CD14-positive monocyte (primary cell): ENCODE results near the gene DTWD2. TPM values are rescaled to one million over a fixed set of nuclear protein-coding genes. Genes with fewer than 3 reads are reported as not detected.

Source experiments
- DNase-seq, 3 donors: peaks; one replicate each; pipeline ENCODE4 v3.0.0-alpha.2; 2011 to 2022
- H2AFZ ChIP-seq: 2 replicates; pipeline ENCODE4 v1.6.0; 2012; ENCODE audit warnings: mild to moderate bottlenecking, low read depth, low read length, inconsistent platforms; ENCODE audit not compliant: insufficient read depth, poor library complexity, severe bottlenecking
- H3K27ac ChIP-seq, 2 donors: 1 replicate in 1 of 2; 2 replicates in 1 of 2; pipeline ENCODE4 v1.5.1; 2012 to 2013; ENCODE audit warnings: low read length in 2 of 2, control low read depth in 1 of 2, inconsistent platforms in 1 of 2, low read depth in 1 of 2, mild to moderate bottlenecking in 1 of 2
- H3K27me3 ChIP-seq, 2 donors: one replicate each; pipeline versions ENCODE4 v1.6.0 to v1.6.1; 2011 to 2013; ENCODE audit warnings: low read length in 2 of 2; ENCODE audit not compliant: control insufficient read depth in 2 of 2, insufficient read depth in 2 of 2
- H3K36me3 ChIP-seq, 2 donors: replicated peaks in 1 of 2; 1 replicate in 1 of 2; 2 replicates in 1 of 2; pipeline versions ENCODE4 v1.5.1 to v1.6.1; 2012 to 2013; ENCODE audit warnings: low read length in 2 of 2, control low read depth in 1 of 2, inconsistent platforms in 1 of 2, mild to moderate bottlenecking in 1 of 2; ENCODE audit not compliant: insufficient read depth in 2 of 2, control insufficient read depth in 1 of 2
- H3K4me1 ChIP-seq, 2 donors: 1 replicate in 1 of 2; 2 replicates in 1 of 2; pipeline versions ENCODE4 v1.5.1 to v1.6.1; 2012 to 2013; ENCODE audit warnings: low read length in 2 of 2, control low read depth in 1 of 2, inconsistent platforms in 1 of 2, mild to moderate bottlenecking in 1 of 2, moderate library complexity in 1 of 2; ENCODE audit not compliant: insufficient read depth in 2 of 2, control insufficient read depth in 1 of 2
- H3K4me2 ChIP-seq: replicated peaks from 2 replicates; pipeline ENCODE3; 2012; ENCODE audit warnings: low read length, moderate library complexity, mild to moderate bottlenecking; ENCODE audit not compliant: poor library complexity, severe bottlenecking; ENCODE audit errors: extremely low read depth
- H3K4me3 ChIP-seq, 3 experiments: fragments of 200-600 bp in 1 of 3; sonication (generic) in 1 of 3; replicated peaks in 1 of 3; 1 replicate in 2 of 3; 2 replicates in 1 of 3; pipeline ENCODE4 v1.5.1; 2011 to 2013; ENCODE audit warnings: low read length in 3 of 3, mild to moderate bottlenecking in 3 of 3, control low read depth in 2 of 3, low read depth in 2 of 3, inconsistent platforms in 1 of 3, moderate library complexity in 1 of 3
- H3K79me2 ChIP-seq: 2 replicates; pipeline ENCODE4 v1.6.0; 2012; ENCODE audit warnings: mild to moderate bottlenecking, control low read depth, inconsistent platforms, low read length, moderate library complexity; ENCODE audit not compliant: insufficient read depth
- H3K9ac ChIP-seq: 2 replicates; pipeline ENCODE4 v1.6.0; 2017; ENCODE audit warnings: low read length, mild to moderate bottlenecking; ENCODE audit not compliant: insufficient read depth, poor library complexity, severe bottlenecking
- H3K9me3 ChIP-seq, 2 donors: replicated peaks in 1 of 2; 1 replicate in 1 of 2; 2 replicates in 1 of 2; pipeline versions ENCODE4 v1.5.1 to v1.6.1; 2012 to 2013; ENCODE audit warnings: low read length in 2 of 2, control low read depth in 1 of 2; ENCODE audit not compliant: control insufficient read depth in 1 of 2, insufficient read depth in 1 of 2
- H4K20me1 ChIP-seq: 2 replicates; pipeline ENCODE4 v1.6.0; 2012; ENCODE audit warnings: mild to moderate bottlenecking, low read length, control low read depth, moderate library complexity; ENCODE audit not compliant: insufficient read depth
- H3K27ac Mint-ChIP-seq, 7 donors: one replicate each; pipeline ENCODE4 v1.8.0; 2020; ENCODE audit warnings: mild to moderate bottlenecking in 7 of 7, mixed read lengths in 7 of 7, moderate library complexity in 6 of 7, inconsistent platforms in 2 of 7
- H3K27me3 Mint-ChIP-seq, 3 donors: one replicate each; pipeline ENCODE4 v1.8.0; 2021 to 2022; ENCODE audit warnings: low read depth in 3 of 3, mild to moderate bottlenecking in 3 of 3, mixed read lengths in 3 of 3, moderate library complexity in 3 of 3, inconsistent platforms in 1 of 3
- H3K36me3 Mint-ChIP-seq, 2 donors: one replicate each; pipeline ENCODE4 v1.8.0; 2020; ENCODE audit warnings: mixed read lengths in 2 of 2, inconsistent platforms in 1 of 2, mild to moderate bottlenecking in 1 of 2
- H3K4me1 Mint-ChIP-seq: one replicate; pipeline ENCODE4 v1.8.0; 2020; ENCODE audit warnings: mild to moderate bottlenecking, mixed read lengths
- H3K4me3 Mint-ChIP-seq, 2 donors: one replicate each; pipeline ENCODE4 v1.8.0; 2020; ENCODE audit warnings: mild to moderate bottlenecking in 2 of 2, mixed read lengths in 2 of 2, moderate library complexity in 1 of 2
- H3K9me3 Mint-ChIP-seq, 7 donors: one replicate each; pipeline ENCODE4 v1.8.0; 2020 to 2022; ENCODE audit warnings: mixed read lengths in 7 of 7, mild to moderate bottlenecking in 6 of 7, moderate library complexity in 6 of 7, inconsistent platforms in 2 of 7
- WGBS: methylation state at CpG from one replicate; pipeline ENCODE4 v1.1.5; 2013; ENCODE audit warnings: missing lambda C conversion rate; ENCODE audit not compliant: insufficient coverage; 5-methylcytosine and 5-hydroxymethylcytosine counted together
- intact Hi-C, 2 donors: fragments of 100-400 bp; cut with micrococcal nuclease; formaldehyde crosslinking; loops; one replicate each; pipeline versions ENCODE4 v1.15.0 to v1.15.1; 2023
- polyA plus RNA-seq, 3 donors: library from polyadenylated mRNA; depleted of rRNA in 1 of 3; unstranded in 2 of 3; stranded (reverse) in 1 of 3; fragments of 300-500 nt in 2 of 3; fragments of >200 nt in 1 of 3; fragmentation: Illumina TruSeq in 2 of 3; gene quantifications; 1 replicate in 2 of 3; 2 replicates in 1 of 3; pipeline ENCODE4 v1.2.3, GENCODE V29; 2012 to 2021
- TF ChIP-seq, protein P1 (sequence below): fragments of 200-600 bp; IDR thresholded peaks from one replicate; pipeline ENCODE4 v1.8.0; 2022; ENCODE audit warnings: antibody characterized with exemption, mild to moderate bottlenecking

Gene DTWD2
- polyA plus RNA-seq, 3 donors, result 1.2 to 2.7 (median 2.5) TPM

- no peak overlapping the region for H2AFZ ChIP-seq
- H4K20me1 ChIP-seq, result no peaks in the 10 kb centered on the region
- Mint-ChIP-seq H3K27ac (no peak overlapping the region), H3K36me3 (peaks cover 0 to 2% of the 10 kb centered on the region in 2 donors), H3K9me3 (peaks cover 0 to 1% (median 0%) of the 10 kb centered on the region in 7 donors), H3K4me1 (no peaks in the 10 kb centered on the region), H3K4me3 (no peak overlapping the region), H3K27me3 (no peaks in the 10 kb centered on the region)
- no peaks in the 10 kb centered on the region for H3K4me1 ChIP-seq
- no peak for DNase-seq
- no peak overlapping the region for H3K4me3 ChIP-seq
- H3K36me3 ChIP-seq, result no peaks in the 10 kb centered on the region
- no peaks in the 10 kb centered on the region for H3K9me3 ChIP-seq
- TF ChIP-seq, protein P1, sequence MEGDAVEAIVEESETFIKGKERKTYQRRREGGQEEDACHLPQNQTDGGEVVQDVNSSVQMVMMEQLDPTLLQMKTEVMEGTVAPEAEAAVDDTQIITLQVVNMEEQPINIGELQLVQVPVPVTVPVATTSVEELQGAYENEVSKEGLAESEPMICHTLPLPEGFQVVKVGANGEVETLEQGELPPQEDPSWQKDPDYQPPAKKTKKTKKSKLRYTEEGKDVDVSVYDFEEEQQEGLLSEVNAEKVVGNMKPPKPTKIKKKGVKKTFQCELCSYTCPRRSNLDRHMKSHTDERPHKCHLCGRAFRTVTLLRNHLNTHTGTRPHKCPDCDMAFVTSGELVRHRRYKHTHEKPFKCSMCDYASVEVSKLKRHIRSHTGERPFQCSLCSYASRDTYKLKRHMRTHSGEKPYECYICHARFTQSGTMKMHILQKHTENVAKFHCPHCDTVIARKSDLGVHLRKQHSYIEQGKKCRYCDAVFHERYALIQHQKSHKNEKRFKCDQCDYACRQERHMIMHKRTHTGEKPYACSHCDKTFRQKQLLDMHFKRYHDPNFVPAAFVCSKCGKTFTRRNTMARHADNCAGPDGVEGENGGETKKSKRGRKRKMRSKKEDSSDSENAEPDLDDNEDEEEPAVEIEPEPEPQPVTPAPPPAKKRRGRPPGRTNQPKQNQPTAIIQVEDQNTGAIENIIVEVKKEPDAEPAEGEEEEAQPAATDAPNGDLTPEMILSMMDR, result no peak
- H3K27me3 ChIP-seq, result no peaks in the 10 kb centered on the region
- H3K9ac ChIP-seq, result no peak overlapping the region
- no peak overlapping the region for H3K4me2 ChIP-seq
- H3K27ac ChIP-seq, result no peak overlapping the region
- WGBS, result 100% methylated on average over 2 of the region's 2 CpGs
- intact Hi-C loops, result no loop called here
- no peaks in the 10 kb centered on the region for H3K79me2 ChIP-seq
Measured at GRCh38 chr5:118891252-118891651, 97.1 kb downstream of the DTWD2 start.

DNA sequence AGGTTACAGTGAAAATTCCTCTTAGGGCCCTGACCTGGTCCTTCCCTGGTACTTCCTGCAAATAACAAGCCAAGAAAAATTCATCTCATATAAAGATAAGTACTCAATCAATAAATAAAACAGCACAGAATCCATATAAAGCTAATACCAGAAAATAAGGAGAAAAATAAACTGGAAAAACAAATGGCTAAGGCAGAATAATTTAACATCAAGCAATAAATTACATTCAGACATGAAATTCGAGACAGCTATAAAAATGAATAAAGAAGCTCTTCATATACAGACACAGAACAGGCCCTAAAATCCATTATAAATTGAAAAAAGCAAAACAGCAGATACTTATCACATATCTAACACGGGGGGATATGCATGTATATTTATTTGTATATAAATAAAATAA lies 99.2 kb downstream of the DTWD2 start:
- Histone ChIP-seq H3K4me3 (no peak overlapping the region), H2AFZ (no peak overlapping the region), H3K27ac (no peak overlapping the region), H3K9ac (no peak overlapping the region), H3K79me2 (no peaks in the 10 kb centered on the region), H3K4me1 (no peaks in the 10 kb centered on the region), H3K27me3 (no peaks in the 10 kb centered on the region), H4K20me1 (no peaks in the 10 kb centered on the region), H3K9me3 (no peaks in the 10 kb centered on the region), H3K4me2 (no peak overlapping the region), H3K36me3 (no peaks in the 10 kb centered on the region)
- intact Hi-C loops, result no loop called here
- no peak overlapping the region for H3K27ac Mint-ChIP-seq
- H3K36me3 Mint-ChIP-seq, result peaks cover 0 to 2% of the 10 kb centered on the region in 2 donors
- no peak overlapping the region for H3K4me3 Mint-ChIP-seq
- no peaks in the 10 kb centered on the region for H3K27me3 Mint-ChIP-seq
- WGBS, result no CpG with 5 or more reads among the region's 2 CpGs
- no peak for DNase-seq
- H3K4me1 Mint-ChIP-seq, result no peaks in the 10 kb centered on the region
- H3K9me3 Mint-ChIP-seq, result peaks cover 0 to 3% (median 0%) of the 10 kb centered on the region in 7 donors
- TF ChIP-seq, protein P1, result no peak
